Activated CD4-positive, CD25-positive, alpha-beta regulatory T cell treated with anti-CD3 and anti-CD28 coated beads, Interleukin-2, amount 50 U/mL, for 16 hours (primary cell): Measurements from ENCODE around the gene RARB.

Experiments
- DNase-seq: peaks from one replicate; pipeline ENCODE4 v3.0.0-alpha.2; 2020; ENCODE audit warnings: low read depth, low spot score

RARB gene

DNA sequence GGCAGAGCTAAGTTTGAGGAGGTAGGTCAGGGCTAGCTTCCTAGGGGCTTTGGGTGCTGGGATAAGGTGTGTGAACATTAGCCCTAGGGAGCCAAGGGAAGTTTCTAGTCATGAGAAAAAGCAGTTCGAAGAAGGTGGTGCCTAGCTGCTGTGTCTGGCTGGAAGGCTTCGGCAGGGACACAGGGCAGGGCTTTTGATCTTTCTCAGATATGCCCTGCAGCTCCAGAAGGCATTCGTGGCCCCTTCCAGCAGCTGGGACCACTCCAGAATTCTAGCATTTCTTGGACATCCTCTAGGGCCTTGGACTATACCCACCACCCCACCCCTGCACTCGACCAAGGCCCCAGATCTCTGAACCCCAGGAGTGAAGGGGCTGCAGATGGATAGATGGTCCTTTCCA lies 148.1 kb downstream of the RARB start:
- DNase-seq, result no peak

DNA sequence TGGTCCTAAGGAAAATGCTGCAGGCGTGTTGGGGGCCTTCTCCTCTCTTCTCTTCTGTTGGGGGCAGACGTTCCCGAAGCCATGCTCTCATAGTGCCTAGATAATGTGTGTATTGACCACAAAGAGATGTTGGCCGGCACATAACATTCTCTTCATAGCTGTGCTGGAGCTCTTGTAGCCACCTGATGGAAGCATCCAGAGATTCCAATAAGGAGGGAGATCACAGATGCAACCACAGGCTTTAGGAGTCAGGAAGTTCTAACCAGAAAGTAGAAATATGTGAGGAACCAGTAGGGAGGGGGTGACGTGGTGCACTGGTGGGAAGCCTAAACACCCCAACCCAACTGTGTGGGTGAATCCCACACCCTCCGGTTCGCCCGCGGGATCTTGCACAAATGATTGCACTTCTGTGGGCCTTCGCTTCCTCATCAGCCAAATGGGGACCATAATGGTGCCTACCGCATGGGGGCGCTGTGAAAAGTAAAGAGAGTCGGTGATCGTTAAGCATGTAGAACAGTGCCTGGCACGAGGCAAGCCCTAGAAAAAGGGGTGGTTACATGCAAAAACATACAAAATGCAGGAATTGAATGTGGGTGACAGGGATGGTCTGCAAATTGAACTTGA lies 148.9 kb downstream of the RARB start:
- no peak for DNase-seq

DNA sequence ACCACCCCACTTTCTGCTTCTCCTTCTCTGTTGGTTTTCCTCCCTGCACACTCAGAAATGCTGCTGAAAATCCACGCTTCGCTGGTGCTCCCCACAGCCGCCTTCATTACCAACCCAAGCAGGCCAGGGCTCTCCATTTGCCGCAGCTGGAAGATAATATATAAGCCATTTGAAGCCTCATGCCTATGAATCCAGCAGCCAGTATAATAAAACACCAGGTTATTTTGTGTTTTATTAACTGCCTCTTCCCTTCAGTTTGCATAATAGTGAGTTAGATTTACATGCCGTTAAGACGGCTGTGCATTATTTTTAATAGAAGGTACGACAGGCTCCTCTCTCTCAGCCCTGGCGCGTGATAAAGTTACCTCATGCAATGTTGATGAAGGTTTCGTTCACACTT lies 150.0 kb downstream of the RARB start:
- no peak for DNase-seq

DNA sequence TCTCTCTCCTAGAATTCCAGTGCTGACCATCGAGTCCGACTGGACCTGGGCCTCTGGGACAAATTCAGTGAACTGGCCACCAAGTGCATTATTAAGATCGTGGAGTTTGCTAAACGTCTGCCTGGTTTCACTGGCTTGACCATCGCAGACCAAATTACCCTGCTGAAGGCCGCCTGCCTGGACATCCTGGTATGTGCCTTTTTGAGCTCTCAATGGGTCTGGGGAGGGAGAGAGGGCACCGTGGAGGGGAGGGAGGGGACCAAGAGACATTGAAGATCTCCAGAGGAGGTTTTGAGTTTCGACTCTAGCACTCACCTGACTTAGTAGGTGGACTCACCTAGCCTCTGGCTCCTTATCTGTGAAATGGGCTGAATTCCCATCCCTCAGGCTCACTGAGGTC lies 152.5 kb downstream of the RARB start:
- no peak for DNase-seq

DNA sequence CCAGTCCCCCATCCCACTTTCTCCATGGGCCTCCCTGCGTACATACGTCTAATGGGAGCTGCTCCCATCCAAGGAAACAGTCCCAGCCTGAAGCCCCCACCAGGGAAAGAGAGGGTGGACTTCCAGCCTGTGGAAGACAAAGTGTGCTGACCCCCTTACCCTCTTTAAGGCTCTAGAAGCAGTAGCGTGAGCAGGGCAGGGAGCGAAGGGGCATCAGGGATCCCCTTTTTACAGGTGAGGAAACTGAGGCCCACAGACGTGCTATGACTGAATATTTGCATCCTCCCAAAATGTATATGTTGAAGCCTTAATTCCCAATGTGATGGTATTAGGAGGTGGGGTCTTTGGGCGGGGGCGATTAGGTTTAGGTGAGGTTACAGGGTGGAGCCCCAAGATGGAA lies 153.3 kb downstream of the RARB start:
- DNase-seq, result no peak

DNA sequence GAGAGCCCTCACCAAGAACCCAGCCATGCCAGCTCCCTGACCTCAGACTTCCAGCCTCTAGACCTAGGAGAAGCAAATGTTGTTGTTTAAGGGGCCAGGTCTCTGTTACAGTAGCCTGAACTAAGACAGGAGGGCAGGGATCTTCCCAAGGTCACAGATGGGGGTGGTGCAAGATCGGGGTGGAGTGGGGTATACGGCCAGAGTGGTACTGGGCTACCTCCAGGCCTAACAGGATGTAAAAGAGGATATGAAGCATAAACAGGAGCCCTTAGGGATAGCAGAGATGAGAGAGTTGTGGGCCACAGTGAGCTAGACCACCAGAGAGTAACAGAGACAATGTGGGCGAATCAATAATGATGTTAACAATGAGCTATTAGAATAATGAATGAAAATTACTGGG lies 153.8 kb downstream of the RARB start:
- no peak for DNase-seq

DNA sequence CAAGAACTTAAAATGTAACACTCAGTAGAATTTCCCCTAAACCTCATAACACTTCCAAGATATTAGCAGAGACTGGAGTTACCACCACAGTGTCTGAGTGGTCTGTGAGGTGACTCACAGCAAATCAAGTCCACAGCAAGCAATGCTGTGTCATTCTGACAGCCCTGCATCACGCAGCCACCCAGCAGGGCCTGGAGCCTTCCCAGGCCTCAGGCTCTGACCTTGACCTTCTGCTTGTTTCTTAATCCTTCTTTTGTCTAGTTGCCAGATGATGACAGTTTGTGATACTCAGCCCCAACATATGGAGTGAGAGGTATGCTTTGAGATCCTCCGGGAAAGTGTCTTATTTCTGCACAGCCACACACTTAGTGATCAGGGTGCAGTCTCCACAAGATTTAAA lies 154.2 kb downstream of the RARB start:
- DNase-seq, result no peak

DNA sequence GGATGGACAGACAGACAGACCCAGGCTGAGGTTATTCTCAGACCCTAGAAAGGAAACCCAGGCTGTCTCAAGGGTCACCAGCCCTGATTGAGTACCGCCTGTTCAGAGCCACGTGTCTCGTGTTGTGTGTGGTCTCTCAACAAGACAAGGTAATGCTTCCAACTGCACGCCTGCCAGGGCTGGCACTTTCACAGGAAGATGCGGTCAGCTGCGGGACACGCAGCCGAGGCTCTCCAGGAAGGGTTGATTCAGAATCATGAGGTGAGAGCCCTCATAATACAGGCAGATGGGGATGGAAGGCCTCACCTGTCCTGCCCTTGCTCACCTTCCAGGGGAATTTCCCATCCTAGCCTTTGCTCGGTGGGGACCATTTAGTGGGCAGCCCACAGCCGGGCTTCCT lies 155.3 kb downstream of the RARB start:
- DNase-seq, result no peak

DNA sequence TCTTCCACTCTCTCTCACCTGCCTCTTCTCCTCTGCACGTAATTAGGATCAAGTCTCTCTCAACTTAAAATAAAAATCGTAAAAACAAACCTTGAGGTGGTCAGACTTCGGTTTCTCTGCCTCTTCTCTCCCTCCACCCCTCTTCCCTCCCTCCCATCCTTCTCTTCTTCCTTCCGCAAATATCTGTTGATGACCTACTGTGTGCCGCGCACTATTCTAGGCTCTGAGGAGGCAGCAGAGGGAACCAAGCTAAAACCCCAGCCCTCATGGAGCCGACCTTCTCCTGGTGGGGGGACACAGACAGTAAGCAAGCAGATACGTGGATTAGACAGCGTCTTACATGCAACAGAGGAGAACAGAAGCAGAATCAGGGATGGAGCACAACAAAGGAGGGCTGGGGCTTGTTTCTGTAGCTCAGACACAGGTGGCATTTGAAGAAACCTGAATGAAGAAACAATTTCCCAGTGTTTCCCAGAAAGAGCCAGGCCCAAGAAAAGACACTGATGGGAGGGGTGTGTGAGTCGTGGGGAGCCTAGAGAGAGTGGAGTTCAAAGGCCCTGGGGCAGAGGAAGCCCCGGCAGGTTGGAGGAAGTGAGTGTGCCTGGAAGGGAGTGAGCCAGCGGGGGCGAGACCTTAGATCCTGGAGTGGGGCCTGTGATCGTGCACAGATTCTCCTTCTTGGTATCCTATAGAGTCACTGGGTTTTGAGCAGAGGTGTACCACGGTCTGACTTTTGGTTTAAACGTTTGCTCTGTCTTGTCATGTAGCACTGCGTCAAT lies 156.1 kb downstream of the RARB start:
- DNase-seq, result no peak

DNA sequence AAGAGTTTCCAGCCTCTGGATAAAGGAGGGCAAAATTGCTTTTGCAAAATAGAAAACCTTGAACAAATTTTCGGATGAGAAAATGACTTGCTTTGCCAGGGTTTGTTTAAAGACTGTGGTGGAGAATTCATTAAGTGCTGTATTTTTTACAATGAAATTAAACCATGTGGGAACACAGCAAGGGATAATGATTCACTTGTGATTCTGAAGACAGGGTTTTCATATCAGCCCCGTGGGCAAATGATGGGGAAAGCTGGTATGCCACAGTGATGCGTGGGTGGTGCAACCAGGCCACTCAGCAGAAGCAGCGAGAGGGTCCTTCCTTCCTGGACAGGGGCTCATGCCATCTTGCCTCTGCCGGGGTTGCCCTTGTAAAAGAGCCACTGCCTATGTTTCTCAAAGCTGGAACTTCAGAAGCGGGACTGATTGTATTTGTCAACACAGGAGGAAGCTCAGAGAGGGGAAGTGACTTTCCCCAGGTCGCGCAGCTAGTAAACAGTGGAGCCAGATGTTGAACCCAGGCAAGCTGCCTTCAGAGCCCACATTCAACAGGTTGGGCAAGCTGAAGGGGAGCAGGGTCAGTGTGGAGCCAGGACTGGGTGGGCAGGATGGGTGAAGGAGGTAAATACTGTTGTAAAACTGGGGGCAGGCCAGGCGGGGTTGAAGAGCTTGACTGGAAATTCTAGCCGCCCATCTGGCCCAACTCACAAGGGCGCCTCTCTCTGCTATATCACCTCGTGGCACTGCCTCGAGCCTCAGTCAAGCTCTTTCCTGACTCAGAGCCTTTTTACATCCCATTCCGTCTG lies 157.5 kb downstream of the RARB start:
- no peak for DNase-seq

DNA sequence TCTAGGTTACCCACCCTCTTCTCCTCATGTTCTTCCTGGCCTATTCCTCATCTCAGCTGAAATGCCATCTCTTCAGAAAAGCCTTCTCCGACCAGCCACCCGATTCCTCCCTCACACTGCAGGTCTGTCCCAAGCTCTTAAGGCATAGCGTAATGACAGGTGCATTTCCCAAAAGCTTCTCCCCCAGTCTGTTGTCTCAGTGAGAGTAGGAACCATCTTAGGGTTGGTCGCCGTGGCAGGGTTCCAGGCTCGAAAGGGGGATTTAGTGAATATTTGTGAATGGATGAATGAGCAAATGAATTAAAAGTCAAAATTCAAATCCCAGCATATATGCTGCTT lies 158.1 kb downstream of the RARB start:
- DNase-seq, result no peak

DNA sequence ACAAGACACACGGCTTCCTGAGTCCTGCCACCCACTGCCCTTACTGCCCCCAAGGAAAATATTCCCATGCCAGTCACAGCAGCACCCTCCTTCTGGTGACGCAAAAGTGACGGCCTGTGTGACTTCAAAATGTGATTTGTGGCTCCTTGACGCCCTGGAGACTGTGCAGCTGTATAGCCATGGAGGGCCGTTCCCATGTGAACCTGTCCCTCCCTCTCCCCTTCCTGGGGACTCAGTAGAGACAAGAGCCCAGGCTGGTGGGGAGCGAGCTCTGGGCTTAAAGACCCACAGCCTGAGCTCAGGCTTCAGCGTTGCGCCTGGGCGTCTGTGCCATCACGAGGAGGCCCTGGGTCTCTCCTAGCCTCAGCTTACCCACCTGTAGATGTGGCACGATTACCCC lies 158.5 kb downstream of the RARB start:
- no peak for DNase-seq

DNA sequence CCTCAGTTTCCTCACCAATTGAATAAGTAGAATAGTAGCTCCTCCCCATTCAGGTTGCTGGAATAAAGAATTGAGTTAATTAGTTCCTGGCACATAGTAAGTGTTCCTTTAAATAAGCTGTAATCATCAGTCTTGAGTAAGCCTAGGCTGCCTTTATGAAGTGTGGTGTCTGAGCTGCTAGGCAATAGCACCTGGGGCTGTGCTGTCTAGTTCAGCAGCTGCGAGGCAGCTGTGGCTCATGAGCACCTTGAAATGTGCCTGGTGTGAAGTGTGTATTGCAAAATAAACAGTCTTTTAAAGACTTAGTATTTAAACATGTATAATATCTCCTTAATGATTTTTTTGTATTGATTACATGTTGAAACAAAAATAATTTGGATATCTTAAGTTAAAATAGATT lies 159.0 kb downstream of the RARB start:
- no peak for DNase-seq

DNA sequence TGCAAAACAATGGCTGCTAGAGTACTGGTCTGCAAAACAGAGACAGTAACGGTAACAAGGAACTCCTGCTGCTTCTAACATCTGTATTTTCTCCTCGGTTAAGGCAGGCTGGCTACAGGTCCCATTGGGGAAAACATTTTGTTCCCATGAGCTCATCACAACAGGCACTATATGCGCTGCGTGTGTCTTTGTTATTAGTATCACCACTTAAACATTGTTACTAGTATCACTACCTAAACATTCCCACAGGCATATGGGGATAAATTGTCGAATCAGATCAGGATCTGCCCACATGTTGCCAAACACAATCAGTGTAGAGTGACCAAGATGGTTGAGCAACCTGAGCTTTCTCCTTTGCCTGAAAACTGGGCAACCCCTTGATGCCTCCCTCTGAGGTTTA lies 159.5 kb downstream of the RARB start:
- no peak for DNase-seq

DNA sequence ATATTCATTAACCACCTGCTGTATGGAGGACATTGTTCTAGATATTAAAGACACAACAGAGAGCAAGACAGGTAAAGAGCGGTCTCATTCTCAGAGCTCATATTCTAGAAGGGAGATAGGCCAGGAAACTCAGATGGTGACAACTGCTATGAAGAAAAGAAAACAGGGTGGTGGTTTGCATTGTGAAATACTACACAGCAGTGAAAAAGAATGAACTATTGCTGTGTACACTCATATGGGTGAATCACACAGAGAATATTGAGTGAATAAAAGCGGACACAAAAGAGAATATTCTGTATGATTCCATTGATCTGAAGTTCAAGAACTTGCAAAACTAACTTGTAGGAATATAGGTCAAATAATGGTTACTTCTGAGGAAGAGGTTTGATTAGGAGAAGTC lies 159.9 kb downstream of the RARB start:
- DNase-seq, result no peak

DNA sequence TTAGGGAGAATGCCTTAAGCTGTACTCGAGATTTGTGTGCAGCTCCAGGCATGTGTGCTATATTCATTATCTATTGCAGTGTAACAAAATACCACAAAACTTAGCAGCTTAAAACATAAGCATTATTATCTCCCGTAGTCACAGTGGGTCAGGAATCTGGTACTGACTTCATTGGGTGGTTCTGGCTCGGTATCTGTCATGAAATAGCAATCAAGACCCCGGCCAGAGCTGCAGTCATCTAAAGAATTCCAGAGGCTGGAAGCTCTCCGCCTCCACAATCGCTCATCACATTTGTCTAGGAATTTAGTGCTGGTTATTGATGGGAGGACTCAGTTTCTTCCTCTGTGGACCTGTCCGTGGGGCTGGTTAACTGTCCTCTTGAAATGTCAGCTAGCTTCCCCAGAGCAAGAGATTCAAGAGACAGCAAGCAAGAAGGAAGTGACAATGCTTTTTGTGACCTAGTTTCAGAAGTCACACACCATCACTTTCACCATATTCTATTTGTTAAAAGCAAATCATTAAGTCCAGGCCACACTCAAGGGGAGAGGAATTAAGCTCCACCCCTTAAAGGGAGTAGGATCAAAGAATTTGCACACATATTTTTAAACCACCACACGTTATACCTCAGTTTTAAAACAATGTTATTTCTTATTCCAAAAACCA lies 160.5 kb downstream of the RARB start:
- DNase-seq, result no peak

DNA sequence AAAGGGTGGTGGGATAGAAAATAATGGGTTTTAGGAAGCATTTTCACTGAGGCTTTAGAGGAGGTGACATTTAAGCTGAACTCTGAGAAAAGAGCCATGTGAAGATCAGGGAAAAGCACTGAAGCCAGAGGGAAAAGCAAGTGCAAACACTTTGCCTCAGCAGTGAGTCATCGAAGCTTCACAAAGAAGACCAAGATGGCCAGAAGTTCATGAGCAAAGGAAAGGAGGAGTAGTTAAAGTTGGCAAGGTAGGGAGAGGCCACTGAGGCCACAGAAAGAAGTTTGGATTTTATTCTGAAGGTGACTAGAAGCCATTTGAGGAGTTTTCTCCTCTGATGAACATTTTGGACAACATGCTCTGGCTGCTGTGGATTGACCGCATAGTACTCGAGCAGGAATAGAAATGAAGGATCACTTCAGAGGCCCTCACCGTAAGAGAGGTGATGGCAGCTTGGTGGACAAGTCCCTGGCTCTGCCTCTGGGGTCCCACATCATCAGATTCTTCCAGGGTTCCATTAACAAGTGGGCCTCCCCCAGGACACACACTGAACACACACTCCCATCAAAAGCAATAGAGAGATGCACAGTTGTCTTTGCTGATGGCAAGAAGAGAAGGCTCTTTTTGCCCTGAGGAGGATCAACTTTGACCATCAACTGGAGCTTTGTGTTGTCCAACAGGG lies 161.2 kb downstream of the RARB start:
- no peak for DNase-seq

DNA sequence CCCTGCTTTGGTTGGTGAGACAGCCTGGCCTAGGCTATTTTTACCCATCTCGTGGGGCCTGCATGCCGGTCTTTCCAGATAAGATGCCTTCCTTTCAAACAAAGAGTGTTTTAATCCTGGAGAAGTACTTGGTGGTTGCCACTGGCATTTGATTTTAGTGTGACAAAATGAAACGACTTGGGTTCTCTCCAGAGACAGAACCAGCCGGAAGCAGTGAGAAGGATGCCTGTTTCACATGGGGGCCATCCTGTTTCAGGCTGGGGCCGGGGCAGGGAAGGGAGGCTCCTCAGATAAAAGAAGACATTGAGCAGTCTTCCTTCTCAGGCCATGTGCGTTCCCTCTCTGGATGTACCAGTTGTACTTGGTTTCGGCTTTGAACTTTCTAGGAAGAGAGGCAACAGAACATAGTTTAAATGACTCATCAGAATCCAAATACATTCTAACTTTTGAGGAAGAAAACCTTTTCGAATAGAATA lies 161.8 kb downstream of the RARB start:
- no peak for DNase-seq

DNA sequence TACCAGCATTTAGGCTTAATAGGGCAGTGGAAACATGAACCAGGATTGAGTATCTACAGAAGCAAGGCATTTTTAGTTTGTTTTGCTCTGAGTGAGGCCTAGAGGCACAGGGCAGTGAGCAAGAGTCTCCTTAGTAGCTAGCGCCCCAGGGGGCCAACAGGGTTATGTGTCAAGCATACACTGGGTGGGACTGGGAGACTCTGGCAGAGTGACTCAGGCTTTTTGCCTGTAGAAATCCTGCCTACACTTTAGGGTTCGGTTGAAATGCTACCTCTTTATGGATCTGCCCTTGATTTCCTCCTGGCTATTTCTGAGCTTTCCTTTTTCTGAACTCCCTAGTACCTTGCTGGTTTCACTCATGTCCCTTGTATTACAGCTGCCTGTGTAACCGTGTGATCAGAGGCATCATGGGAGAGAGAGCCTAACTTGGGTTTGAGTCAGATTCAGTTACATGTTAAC lies 164.5 kb downstream of the RARB start:
- no peak for DNase-seq

DNA sequence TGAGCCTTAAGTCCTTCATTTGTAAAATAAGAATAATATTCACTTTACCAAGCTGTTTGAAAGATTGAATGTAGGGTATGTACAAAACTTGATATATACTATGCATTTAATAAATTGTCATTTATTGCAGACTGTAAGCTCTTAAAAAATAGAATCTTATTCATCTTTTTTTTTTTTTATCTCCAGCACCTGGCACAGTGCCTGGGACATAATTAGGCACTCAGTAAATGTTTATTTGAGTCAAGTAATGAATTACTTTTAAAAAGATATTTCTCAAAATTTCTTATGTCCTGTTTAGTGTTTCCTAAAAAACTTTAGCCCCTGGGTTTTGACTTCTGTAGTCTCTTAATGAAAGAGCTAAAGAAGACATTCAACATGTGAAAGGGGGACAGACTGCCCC lies 164.9 kb downstream of the RARB start:
- no peak for DNase-seq

DNA sequence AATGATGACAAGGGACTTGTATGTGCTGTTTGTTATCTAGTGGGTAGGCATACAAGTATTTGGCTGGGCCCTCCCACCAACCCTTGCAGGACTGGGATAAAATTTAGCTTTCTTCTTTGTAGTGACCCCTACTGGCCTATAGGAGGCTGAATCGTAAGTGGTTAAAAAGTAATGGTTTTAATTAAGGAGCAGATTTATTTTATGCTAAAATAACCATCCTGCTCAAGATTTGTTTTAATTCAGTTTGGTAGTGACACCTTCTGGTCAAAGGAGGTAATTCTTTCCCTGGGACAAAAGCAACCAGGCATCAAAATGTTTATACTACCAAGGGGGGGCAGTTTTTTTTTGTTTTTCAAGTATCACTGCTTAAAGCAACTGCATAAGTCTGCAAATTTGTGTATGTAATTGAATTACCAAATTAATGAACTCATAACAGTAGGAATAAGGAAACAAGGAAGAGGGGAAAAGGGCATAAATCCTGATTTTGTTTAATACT lies 166.0 kb downstream of the RARB start:
- DNase-seq, result no peak
